ENCODE results near the gene TRAFD1. TPM values are rescaled to one million over a fixed set of nuclear protein-coding genes. Genes with fewer than 3 reads are reported as not detected.
"Not testable (repeated sequence)": the region's sequence is repeated elsewhere in the genome, so short reads cannot be mapped to it uniquely, and the experiment has no call there.

The TRAFD1 gene
- total RNA-seq, 4 donors from 2014 or later: 8.9 to 17.7 (median 14.5) TPM

GRCh38 chr12:112153181-112153892 is 28.0 kb downstream of the TRAFD1 start:
- intact Hi-C loops (cut with DNase I; ENCODE audit: low total_unique reads): no loop called here
- DNase-seq: no peak
- ATAC-seq: no peak

GRCh38 chr12:112153893-112154219 is 28.5 kb downstream of the TRAFD1 start:
- intact Hi-C loops (cut with DNase I; ENCODE audit: low total_unique reads): no loop called here
- in situ Hi-C loops (cut with MboI; ENCODE audit: low sequenced_read_pairs in 4 of 4): no loop called here
- ATAC-seq (no peak), DNase-seq (no peak)
- no peaks in the 10 kb centered on the region for H3K9me3 ChIP-seq
- H3K4me1 ChIP-seq: no peaks in the 10 kb centered on the region
- no peaks in the 10 kb centered on the region for H3K27me3 ChIP-seq
- H3K4me3 ChIP-seq: no peak overlapping the region
- TF ChIP-seq POLR2A (IDR thresholded peaks at IDR 0.05) (no peak), CTCF (IDR thresholded peaks at IDR 0.05 in 4 of 5, conservative IDR thresholded peaks at IDR 0.05 in 1 of 5) (no peak)
- H3K27ac ChIP-seq: no peak overlapping the region
- H3K36me3 ChIP-seq: peaks cover 0 to 63% of the 10 kb centered on the region in 2 donors

More at GRCh38 chr12:112153181-112153892, 28.0 kb downstream of the TRAFD1 start:
- in situ Hi-C loops (cut with MboI; ENCODE audit: low sequenced_read_pairs in 4 of 4): no loop called here
- Histone ChIP-seq H3K9me3 (no peaks in the 10 kb centered on the region), H3K36me3 (peaks cover 0 to 63% of the 10 kb centered on the region in 2 donors), H3K27ac (no peak overlapping the region), H3K27me3 (no peaks in the 10 kb centered on the region), H3K4me3 (no peak overlapping the region), H3K4me1 (no peaks in the 10 kb centered on the region)
- TF ChIP-seq CTCF (IDR thresholded peaks at IDR 0.05 in 4 of 5, conservative IDR thresholded peaks at IDR 0.05 in 1 of 5) (no peak), POLR2A (IDR thresholded peaks at IDR 0.05) (no peak)

- H3K9me3 ChIP-seq; ATAC-seq; H3K27me3 ChIP-seq; H3K27ac ChIP-seq; in situ Hi-C loops (cut with MboI; ENCODE audit: low sequenced_read_pairs in 4 of 4); DNase-seq; intact Hi-C loops (cut with DNase I; ENCODE audit: low total_unique reads); H3K4me3 ChIP-seq; H3K4me1 ChIP-seq: not testable (repeated sequence)
- H3K36me3 ChIP-seq: peaks cover 0 to 62% of the 10 kb centered on the region in 2 donors
Observed at GRCh38 chr12:112158461-112159145, 33.2 kb downstream of the TRAFD1 start.

GRCh38 chr12:112159146-112159541 is 33.8 kb downstream of the TRAFD1 start:
- no peak for ATAC-seq
- Histone ChIP-seq H3K27me3 (no peaks in the 10 kb centered on the region), H3K27ac (no peak overlapping the region), H3K4me3 (no peak overlapping the region), H3K9me3 (no peaks in the 10 kb centered on the region), H3K36me3 (peaks cover 0 to 63% of the 10 kb centered on the region in 2 donors), H3K4me1 (no peaks in the 10 kb centered on the region)
- no peak for DNase-seq
- intact Hi-C loops (cut with DNase I; ENCODE audit: low total_unique reads) (no loop called here), in situ Hi-C loops (cut with MboI; ENCODE audit: low sequenced_read_pairs in 4 of 4) (no loop called here)
- no peak for TF ChIP-seq CTCF (IDR thresholded peaks at IDR 0.05 in 4 of 5, conservative IDR thresholded peaks at IDR 0.05 in 1 of 5)
- TF ChIP-seq POLR2A (IDR thresholded peaks at IDR 0.05): no peak

- Histone ChIP-seq H3K36me3 (peaks cover 0 to 63% of the 10 kb centered on the region in 2 donors), H3K4me1 (no peaks in the 10 kb centered on the region), H3K9me3 (no peaks in the 10 kb centered on the region), H3K4me3 (no peak overlapping the region), H3K27ac (no peak overlapping the region), H3K27me3 (no peaks in the 10 kb centered on the region)
- in situ Hi-C loops (cut with MboI; ENCODE audit: low sequenced_read_pairs in 4 of 4) (no loop called here), intact Hi-C loops (cut with DNase I; ENCODE audit: low total_unique reads) (no loop called here)
- DNase-seq (no peak), ATAC-seq (no peak)
- TF ChIP-seq POLR2A (IDR thresholded peaks at IDR 0.05) (no peak), CTCF (IDR thresholded peaks at IDR 0.05 in 4 of 5, conservative IDR thresholded peaks at IDR 0.05 in 1 of 5) (no peak)
Observed at GRCh38 chr12:112160611-112161010, 35.3 kb downstream of the TRAFD1 start.
